GM19025 (cell line): ENCODE data around the gene LINGO1.

Source experiments
- ATAC-seq: cut with Tn5 transposase; IDR thresholded peaks from one replicate; pipeline ENCODE4 v1.9.1; 2021; ENCODE audit warnings: mild to moderate bottlenecking, low read depth, moderate library complexity; ENCODE audit not compliant: unreplicated experiment

Gene LINGO1

GRCh38 chr15:77598644-77599043, 34.1 kb downstream of the LINGO1 start:
- no peak for ATAC-seq

- ATAC-seq: no peak
Observed at GRCh38 chr15:77597804-77598453, 34.8 kb downstream of the LINGO1 start.

GRCh38 chr15:77596821-77597803, 35.6 kb downstream of the LINGO1 start:
- no peak for ATAC-seq

- no peak for ATAC-seq
Observed at GRCh38 chr15:77595231-77595630, 37.5 kb downstream of the LINGO1 start.

GRCh38 chr15:77592758-77593157, 40.0 kb downstream of the LINGO1 start:
- ATAC-seq: no peak

- no peak for ATAC-seq
Observed at GRCh38 chr15:77591968-77592613, 40.6 kb downstream of the LINGO1 start.

GRCh38 chr15:77589839-77590238, 42.9 kb downstream of the LINGO1 start:
- no peak for ATAC-seq

- ATAC-seq: no peak
Observed at GRCh38 chr15:77588126-77588525, 44.6 kb downstream of the LINGO1 start.

GRCh38 chr15:77584691-77585090, 48.0 kb downstream of the LINGO1 start:
- no peak for ATAC-seq

GRCh38 chr15:77584201-77584600, 48.5 kb downstream of the LINGO1 start:
- no peak for ATAC-seq

- ATAC-seq: no peak
Observed at GRCh38 chr15:77582763-77583162, 49.9 kb downstream of the LINGO1 start.

GRCh38 chr15:77581896-77582569, 50.7 kb downstream of the LINGO1 start:
- no peak for ATAC-seq

- no peak for ATAC-seq
Observed at GRCh38 chr15:77580996-77581682, 51.6 kb downstream of the LINGO1 start.

GRCh38 chr15:77579498-77580188, 53.1 kb downstream of the LINGO1 start:
- no peak for ATAC-seq

- ATAC-seq: no peak
Observed at GRCh38 chr15:77578641-77579372, 53.9 kb downstream of the LINGO1 start.

- ATAC-seq: no peak
Observed at GRCh38 chr15:77577366-77577950, 55.3 kb downstream of the LINGO1 start.

GRCh38 chr15:77576538-77576937, 56.2 kb downstream of the LINGO1 start:
- no peak for ATAC-seq

- no peak for ATAC-seq
Observed at GRCh38 chr15:77575203-77575934, 57.3 kb downstream of the LINGO1 start.
